ENCODE data around the gene IFNAR1.

DNA sequence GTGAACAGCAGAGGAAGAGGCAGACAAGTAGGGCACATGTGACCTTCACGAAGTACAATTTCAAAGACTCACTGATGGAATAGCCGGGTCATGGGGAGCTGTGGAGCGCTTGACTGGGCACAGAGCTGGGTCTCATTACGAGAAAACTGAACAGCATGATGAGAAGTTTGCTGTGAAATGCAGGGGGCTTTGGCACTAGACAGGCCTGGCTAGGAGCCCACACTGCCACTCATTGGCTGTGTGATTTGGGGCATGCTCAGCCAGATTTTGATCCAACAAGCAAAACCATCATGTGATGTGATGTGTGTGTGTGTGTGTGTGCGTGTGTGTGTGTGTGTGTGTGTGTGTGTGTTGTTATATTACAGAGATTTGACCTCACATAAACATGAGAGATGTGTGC, 73.6 kb downstream of the IFNAR1 start:
- TF ChIP-seq RAD21 (IDR thresholded peaks at IDR 0.05; ENCODE audit: low read depth) = no peak
- TF ChIP-seq, protein P1, sequence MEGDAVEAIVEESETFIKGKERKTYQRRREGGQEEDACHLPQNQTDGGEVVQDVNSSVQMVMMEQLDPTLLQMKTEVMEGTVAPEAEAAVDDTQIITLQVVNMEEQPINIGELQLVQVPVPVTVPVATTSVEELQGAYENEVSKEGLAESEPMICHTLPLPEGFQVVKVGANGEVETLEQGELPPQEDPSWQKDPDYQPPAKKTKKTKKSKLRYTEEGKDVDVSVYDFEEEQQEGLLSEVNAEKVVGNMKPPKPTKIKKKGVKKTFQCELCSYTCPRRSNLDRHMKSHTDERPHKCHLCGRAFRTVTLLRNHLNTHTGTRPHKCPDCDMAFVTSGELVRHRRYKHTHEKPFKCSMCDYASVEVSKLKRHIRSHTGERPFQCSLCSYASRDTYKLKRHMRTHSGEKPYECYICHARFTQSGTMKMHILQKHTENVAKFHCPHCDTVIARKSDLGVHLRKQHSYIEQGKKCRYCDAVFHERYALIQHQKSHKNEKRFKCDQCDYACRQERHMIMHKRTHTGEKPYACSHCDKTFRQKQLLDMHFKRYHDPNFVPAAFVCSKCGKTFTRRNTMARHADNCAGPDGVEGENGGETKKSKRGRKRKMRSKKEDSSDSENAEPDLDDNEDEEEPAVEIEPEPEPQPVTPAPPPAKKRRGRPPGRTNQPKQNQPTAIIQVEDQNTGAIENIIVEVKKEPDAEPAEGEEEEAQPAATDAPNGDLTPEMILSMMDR (IDR thresholded peaks at IDR 0.05 in 2 of 3, conservative IDR thresholded peaks at IDR 0.05 in 1 of 3; ENCODE audit: borderline replicate concordance in 1 of 3, insufficient read depth in 1 of 3, low read depth in 2 of 3, low read length in 2 of 3) = no peak
- no peak for TF ChIP-seq SIN3A (IDR thresholded peaks at IDR 0.05; ENCODE audit: low read depth)
- TF ChIP-seq POLR2A (IDR thresholded peaks at IDR 0.05; ENCODE audit: borderline replicate concordance, extremely low read depth, insufficient read depth, insufficient read length) = no peak
- no peak for TF ChIP-seq ZFX (IDR thresholded peaks at IDR 0.05)
- no peak for TF ChIP-seq EZH2 (IDR thresholded peaks at IDR 0.05)
- TF ChIP-seq, protein P2, sequence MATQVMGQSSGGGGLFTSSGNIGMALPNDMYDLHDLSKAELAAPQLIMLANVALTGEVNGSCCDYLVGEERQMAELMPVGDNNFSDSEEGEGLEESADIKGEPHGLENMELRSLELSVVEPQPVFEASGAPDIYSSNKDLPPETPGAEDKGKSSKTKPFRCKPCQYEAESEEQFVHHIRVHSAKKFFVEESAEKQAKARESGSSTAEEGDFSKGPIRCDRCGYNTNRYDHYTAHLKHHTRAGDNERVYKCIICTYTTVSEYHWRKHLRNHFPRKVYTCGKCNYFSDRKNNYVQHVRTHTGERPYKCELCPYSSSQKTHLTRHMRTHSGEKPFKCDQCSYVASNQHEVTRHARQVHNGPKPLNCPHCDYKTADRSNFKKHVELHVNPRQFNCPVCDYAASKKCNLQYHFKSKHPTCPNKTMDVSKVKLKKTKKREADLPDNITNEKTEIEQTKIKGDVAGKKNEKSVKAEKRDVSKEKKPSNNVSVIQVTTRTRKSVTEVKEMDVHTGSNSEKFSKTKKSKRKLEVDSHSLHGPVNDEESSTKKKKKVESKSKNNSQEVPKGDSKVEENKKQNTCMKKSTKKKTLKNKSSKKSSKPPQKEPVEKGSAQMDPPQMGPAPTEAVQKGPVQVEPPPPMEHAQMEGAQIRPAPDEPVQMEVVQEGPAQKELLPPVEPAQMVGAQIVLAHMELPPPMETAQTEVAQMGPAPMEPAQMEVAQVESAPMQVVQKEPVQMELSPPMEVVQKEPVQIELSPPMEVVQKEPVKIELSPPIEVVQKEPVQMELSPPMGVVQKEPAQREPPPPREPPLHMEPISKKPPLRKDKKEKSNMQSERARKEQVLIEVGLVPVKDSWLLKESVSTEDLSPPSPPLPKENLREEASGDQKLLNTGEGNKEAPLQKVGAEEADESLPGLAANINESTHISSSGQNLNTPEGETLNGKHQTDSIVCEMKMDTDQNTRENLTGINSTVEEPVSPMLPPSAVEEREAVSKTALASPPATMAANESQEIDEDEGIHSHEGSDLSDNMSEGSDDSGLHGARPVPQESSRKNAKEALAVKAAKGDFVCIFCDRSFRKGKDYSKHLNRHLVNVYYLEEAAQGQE (IDR thresholded peaks at IDR 0.05; ENCODE audit: low read depth) = no peak
- no peak for TF ChIP-seq JUND (IDR thresholded peaks at IDR 0.05)
- no peak for TF ChIP-seq FOSL1 (IDR thresholded peaks at IDR 0.05; ENCODE audit: low read depth)
- TF ChIP-seq POLR2AphosphoS5 (IDR thresholded peaks at IDR 0.05; ENCODE audit: low read depth, low read length) = no peak
- TF ChIP-seq, protein P3, sequence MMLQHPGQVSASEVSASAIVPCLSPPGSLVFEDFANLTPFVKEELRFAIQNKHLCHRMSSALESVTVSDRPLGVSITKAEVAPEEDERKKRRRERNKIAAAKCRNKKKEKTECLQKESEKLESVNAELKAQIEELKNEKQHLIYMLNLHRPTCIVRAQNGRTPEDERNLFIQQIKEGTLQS (IDR thresholded peaks at IDR 0.05) = no peak
- no peak for TF ChIP-seq ZNF274 (IDR thresholded peaks at IDR 0.05; ENCODE audit: low read depth, low read length)
